ENCODE results near the gene G3BP1. TPM values are rescaled to one million over a fixed set of nuclear protein-coding genes. Genes with fewer than 3 reads are reported as not detected.

G3BP1 gene
- total RNA-seq, 1 donor from 2014 or later = 211 TPM

- H3K4me3 Mint-ChIP-seq = no peak overlapping the region
- no peaks in the 10 kb centered on the region for H3K9me3 Mint-ChIP-seq
- H3K27ac Mint-ChIP-seq = no peak overlapping the region
- TF ChIP-seq, protein P1, sequence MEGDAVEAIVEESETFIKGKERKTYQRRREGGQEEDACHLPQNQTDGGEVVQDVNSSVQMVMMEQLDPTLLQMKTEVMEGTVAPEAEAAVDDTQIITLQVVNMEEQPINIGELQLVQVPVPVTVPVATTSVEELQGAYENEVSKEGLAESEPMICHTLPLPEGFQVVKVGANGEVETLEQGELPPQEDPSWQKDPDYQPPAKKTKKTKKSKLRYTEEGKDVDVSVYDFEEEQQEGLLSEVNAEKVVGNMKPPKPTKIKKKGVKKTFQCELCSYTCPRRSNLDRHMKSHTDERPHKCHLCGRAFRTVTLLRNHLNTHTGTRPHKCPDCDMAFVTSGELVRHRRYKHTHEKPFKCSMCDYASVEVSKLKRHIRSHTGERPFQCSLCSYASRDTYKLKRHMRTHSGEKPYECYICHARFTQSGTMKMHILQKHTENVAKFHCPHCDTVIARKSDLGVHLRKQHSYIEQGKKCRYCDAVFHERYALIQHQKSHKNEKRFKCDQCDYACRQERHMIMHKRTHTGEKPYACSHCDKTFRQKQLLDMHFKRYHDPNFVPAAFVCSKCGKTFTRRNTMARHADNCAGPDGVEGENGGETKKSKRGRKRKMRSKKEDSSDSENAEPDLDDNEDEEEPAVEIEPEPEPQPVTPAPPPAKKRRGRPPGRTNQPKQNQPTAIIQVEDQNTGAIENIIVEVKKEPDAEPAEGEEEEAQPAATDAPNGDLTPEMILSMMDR (IDR thresholded peaks at IDR 0.05; ENCODE audit: unreplicated experiment) = no peak
- DNase-seq (ENCODE audit: low spot score in 2 of 2, unreplicated experiment in 2 of 2) = peak in 1 of 2 experiments; percentile 53
- H3K27me3 Mint-ChIP-seq (ENCODE audit: low read depth) = no peaks in the 10 kb centered on the region
- peaks cover 39% of the 10 kb centered on the region for H3K4me1 Mint-ChIP-seq
- H3K36me3 Mint-ChIP-seq = no peaks in the 10 kb centered on the region
Observed at GRCh38 chr5:151770383-151771258, 1.1 kb upstream of the G3BP1 start.

GRCh38 chr5:151772029-151772845 lies 483 bp downstream of the G3BP1 start:
- H3K27ac Mint-ChIP-seq = peak overlapping the region; percentile 44
- H3K9me3 Mint-ChIP-seq = no peaks in the 10 kb centered on the region
- H3K27me3 Mint-ChIP-seq (ENCODE audit: low read depth) = no peaks in the 10 kb centered on the region
- peaks cover 49% of the 10 kb centered on the region for H3K4me1 Mint-ChIP-seq
- peak overlapping the region; percentile 81 for H3K4me3 Mint-ChIP-seq
- TF ChIP-seq, protein P1 (IDR thresholded peaks at IDR 0.05; ENCODE audit: unreplicated experiment) = no peak
- no peak for DNase-seq (ENCODE audit: low spot score in 2 of 2, unreplicated experiment in 2 of 2)
- H3K36me3 Mint-ChIP-seq = no peaks in the 10 kb centered on the region

DNA sequence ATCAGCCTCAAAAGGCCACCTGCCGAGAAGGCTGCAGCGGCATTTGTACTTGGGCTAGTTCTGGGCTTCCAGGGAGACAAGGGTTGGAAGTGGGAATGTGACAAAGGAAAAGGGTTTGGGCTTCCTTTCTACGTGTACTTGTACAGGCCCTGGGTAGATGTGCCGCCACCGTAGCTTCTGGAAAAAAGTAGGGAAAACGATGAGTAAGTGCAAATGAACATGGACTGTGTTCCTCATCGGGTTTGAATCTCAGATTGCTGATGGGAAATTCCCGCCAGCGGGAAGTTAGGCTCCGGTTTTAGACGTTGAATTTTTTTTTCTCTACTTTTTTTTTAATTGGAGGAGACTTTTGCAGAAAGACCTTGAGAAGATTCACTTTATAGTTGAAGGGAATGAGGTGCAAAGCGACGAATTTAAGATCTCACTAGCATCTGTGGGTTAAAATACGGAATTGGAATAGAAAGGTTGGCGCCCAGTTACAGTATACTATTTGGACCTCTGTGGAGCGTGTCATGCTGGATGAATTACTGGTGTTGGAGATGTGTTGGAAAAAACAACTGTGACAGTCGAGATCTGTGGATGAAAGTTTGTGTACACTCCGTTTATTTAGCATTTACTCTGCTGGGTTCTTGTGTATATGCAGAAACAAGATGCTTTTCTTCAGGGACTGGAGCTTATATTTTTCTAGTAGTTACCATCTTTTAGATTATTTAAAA lies 1.2 kb downstream of the G3BP1 start:
- Mint-ChIP-seq H3K4me3 (peak overlapping the region; percentile 81), H3K4me1 (peaks cover 56% of the 10 kb centered on the region), H3K36me3 (peaks cover 7% of the 10 kb centered on the region), H3K9me3 (no peaks in the 10 kb centered on the region), H3K27me3 (ENCODE audit: low read depth) (no peaks in the 10 kb centered on the region), H3K27ac (peak overlapping the region; percentile 44)
- no peak for DNase-seq (ENCODE audit: low spot score in 2 of 2, unreplicated experiment in 2 of 2)
- TF ChIP-seq, protein P1 (IDR thresholded peaks at IDR 0.05; ENCODE audit: unreplicated experiment) = no peak

DNA sequence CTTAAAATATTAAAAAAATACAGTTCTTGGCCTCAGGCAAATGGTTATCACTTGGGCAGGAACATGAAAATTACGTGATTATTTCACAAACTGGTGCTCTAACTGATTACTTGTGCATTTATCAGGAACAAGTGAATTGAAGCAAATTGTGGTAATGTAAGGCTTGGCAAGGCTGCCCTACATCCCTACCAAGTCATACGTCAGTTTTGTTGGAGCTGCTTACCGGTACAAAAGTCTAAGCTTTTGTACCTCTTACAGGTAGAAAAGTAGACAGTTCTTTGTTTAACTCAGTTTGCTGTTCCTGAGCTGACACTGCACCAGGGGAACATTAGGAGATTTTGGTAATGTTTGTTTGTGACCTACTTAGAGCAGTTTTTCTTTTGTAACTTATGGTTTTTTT lies 2.2 kb downstream of the G3BP1 start:
- peak overlapping the region; percentile 10 for H3K27ac Mint-ChIP-seq
- H3K36me3 Mint-ChIP-seq = peaks cover 9% of the 10 kb centered on the region
- peak overlapping the region; percentile 81 for H3K4me3 Mint-ChIP-seq
- peaks cover 54% of the 10 kb centered on the region for H3K4me1 Mint-ChIP-seq
- no peaks in the 10 kb centered on the region for H3K27me3 Mint-ChIP-seq (ENCODE audit: low read depth)
- no peak for DNase-seq (ENCODE audit: low spot score in 2 of 2, unreplicated experiment in 2 of 2)
- H3K9me3 Mint-ChIP-seq = no peaks in the 10 kb centered on the region
- TF ChIP-seq, protein P1 (IDR thresholded peaks at IDR 0.05; ENCODE audit: unreplicated experiment) = no peak

DNA sequence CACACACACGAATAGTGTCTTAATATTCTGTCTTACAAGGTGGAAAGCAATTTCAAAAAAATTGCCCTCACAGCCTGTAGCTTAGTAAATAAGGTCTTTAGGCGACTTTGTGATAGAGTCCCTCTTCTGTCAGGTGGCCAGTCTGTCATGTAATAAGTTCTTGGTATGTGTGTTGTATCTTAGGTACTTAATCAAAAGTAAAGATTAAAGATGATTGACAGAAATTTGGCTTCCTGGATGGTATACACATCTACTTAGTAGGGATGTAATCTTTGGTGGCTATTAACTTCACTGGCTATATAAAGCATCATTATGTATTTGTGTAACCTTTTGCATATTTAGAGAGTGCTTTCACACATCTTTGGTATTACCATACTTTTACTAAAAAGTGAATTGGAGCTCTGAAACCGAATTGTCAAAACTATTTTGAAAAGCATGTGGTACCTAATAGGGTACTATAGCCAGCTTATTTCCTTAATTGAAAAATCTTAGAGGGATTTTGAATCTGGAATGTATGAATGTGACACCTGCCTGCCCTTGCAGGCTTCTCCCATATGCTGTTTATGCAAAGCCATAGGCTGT lies 3.4 kb downstream of the G3BP1 start:
- Mint-ChIP-seq H3K4me1 (peaks cover 63% of the 10 kb centered on the region), H3K36me3 (peaks cover 13% of the 10 kb centered on the region), H3K27me3 (ENCODE audit: low read depth) (no peaks in the 10 kb centered on the region), H3K9me3 (no peaks in the 10 kb centered on the region), H3K27ac (peak overlapping the region; percentile 32), H3K4me3 (peak overlapping the region; percentile 42)
- no peak for DNase-seq (ENCODE audit: low spot score in 2 of 2, unreplicated experiment in 2 of 2)
- TF ChIP-seq, protein P1 (IDR thresholded peaks at IDR 0.05; ENCODE audit: unreplicated experiment) = no peak

All from mesothelial cell of epicardium (in vitro differentiated cells).